Endothelial cell of umbilical vein (primary cell): ENCODE data around the gene NAA11. TPM values are rescaled to one million over a fixed set of nuclear protein-coding genes. Genes with fewer than 3 reads are reported as not detected.

ENCODE experiments used
- BruUV-seq: library from RNA; stranded (reverse); fragments of 400-500 nt; replicated peaks from 2 replicates; lab custom pipeline; 2021; lab: Mats Ljungman, UMichigan
- CTCF ChIA-PET: fragments of 300-600, 350-600 bp; sonication (Branson Sonifier 250); formaldehyde crosslinking; loops from one replicate; lab custom pipeline; 2021; ENCODE audit warnings: antibody characterized with exemption, inconsistent platforms; lab: Charles Lee
- POLR2A ChIA-PET: fragments of 300-600, 350-600 bp; sonication (Branson Sonifier 250); formaldehyde crosslinking; loops from one replicate; lab custom pipeline; 2021; ENCODE audit warnings: antibody characterized with exemption, inconsistent platforms; lab: Charles Lee
- DNase-seq: peaks from one replicate; pipeline ENCODE4 v3.0.0-alpha.2; 2011; ENCODE audit warnings: low read depth, low spot score
- FAIRE-seq: peaks from 2 replicates; lab custom pipeline; 2011; peaks lifted over from hg19 to GRCh38; lab: Jason Lieb, UNC
- H2AFZ ChIP-seq: 2 replicates; pipeline ENCODE4 v1.6.0; 2012; ENCODE audit warnings: low read depth, low read length, control low read depth, inconsistent platforms
- H3K27ac ChIP-seq: 2 replicates; pipeline ENCODE4 v1.5.1; 2011; ENCODE audit warnings: low read depth, mild to moderate bottlenecking, control low read depth, low read length, moderate library complexity; ENCODE audit not compliant: insufficient read depth
- H3K27me3 ChIP-seq, 2 experiments: 2 replicates each; pipeline versions ENCODE4 v1.6.0 to v1.6.1; 2011; ENCODE audit warnings: low read length in 2 of 2, mixed read lengths in 1 of 2; ENCODE audit not compliant: control insufficient read depth in 2 of 2, insufficient read depth in 2 of 2
- H3K36me3 ChIP-seq, 2 experiments: 2 replicates in 1 of 2; 3 replicates in 1 of 2; pipeline ENCODE4 v1.5.1; 2011; ENCODE audit warnings: low read length in 2 of 2, mild to moderate bottlenecking in 1 of 2, moderate library complexity in 1 of 2; ENCODE audit not compliant: control insufficient read depth in 2 of 2, insufficient read depth in 2 of 2; ENCODE audit errors: extremely low read depth in 1 of 2
- H3K4me1 ChIP-seq: 3 replicates; pipeline ENCODE4 v1.5.1; 2011; ENCODE audit warnings: mild to moderate bottlenecking, low read length; ENCODE audit not compliant: control insufficient read depth, insufficient read depth; ENCODE audit errors: extremely low read depth
- H3K4me2 ChIP-seq: 2 replicates; pipeline ENCODE4 v1.6.1; 2011; ENCODE audit warnings: low read length, control low read depth, mixed read lengths; ENCODE audit not compliant: insufficient read depth
- H3K4me3 ChIP-seq, 3 experiments: fragments of 200-600 bp in 1 of 3; sonication (generic), shearing (Covaris generic) in 1 of 3; replicated peaks in 1 of 3; 2 replicates each; pipeline ENCODE4 v1.5.1; 2011 to 2016; ENCODE audit warnings: control low read depth in 3 of 3, low read length in 3 of 3, mild to moderate bottlenecking in 2 of 3, inconsistent platforms in 1 of 3, low read depth in 1 of 3, moderate library complexity in 1 of 3; ENCODE audit not compliant: insufficient read depth in 1 of 3
- H3K79me2 ChIP-seq: 2 replicates; pipeline ENCODE4 v1.6.0; 2012; ENCODE audit warnings: low read length, inconsistent platforms; ENCODE audit not compliant: control insufficient read depth, insufficient read depth
- H3K9ac ChIP-seq: replicated peaks from 2 replicates; pipeline ENCODE3; 2011; ENCODE audit warnings: low read length, control low read depth; ENCODE audit not compliant: insufficient read depth; ENCODE audit errors: extremely low read depth
- H3K9me1 ChIP-seq: replicated peaks from 3 replicates; pipeline ENCODE4 v1.6.0; 2011; ENCODE audit warnings: mild to moderate bottlenecking, low read length; ENCODE audit not compliant: control insufficient read depth, insufficient read depth; ENCODE audit errors: extremely low read depth
- H3K9me3 ChIP-seq: replicated peaks from 2 replicates; pipeline ENCODE4 v1.5.1; 2012; ENCODE audit warnings: low read length, inconsistent platforms; ENCODE audit not compliant: control insufficient read depth, insufficient read depth
- H4K20me1 ChIP-seq: replicated peaks from 2 replicates; pipeline ENCODE3; 2011; ENCODE audit warnings: mild to moderate bottlenecking, low read length; ENCODE audit not compliant: control insufficient read depth, insufficient read depth; ENCODE audit errors: extremely low read depth
- EZH2 ChIP-seq: IDR thresholded peaks from 2 replicates; pipeline ENCODE4 v1.6.1; 2012; ENCODE audit warnings: borderline replicate concordance, low read depth, mild to moderate bottlenecking, moderate library complexity, low read length, inconsistent platforms; ENCODE audit not compliant: severe bottlenecking
- FOS ChIP-seq: IDR thresholded peaks from 2 replicates; pipeline ENCODE4 v1.6.1; 2011; ENCODE audit warnings: mild to moderate bottlenecking, low read length, moderate library complexity, borderline replicate concordance; ENCODE audit not compliant: insufficient read depth
- GATA2 ChIP-seq: IDR thresholded peaks from 2 replicates; pipeline ENCODE4 v1.7.0; 2011; ENCODE audit warnings: low read depth, mild to moderate bottlenecking, moderate library complexity, mixed read lengths, low read length; ENCODE audit not compliant: insufficient read length, insufficient read depth
- JUN ChIP-seq: IDR thresholded peaks from 2 replicates; pipeline ENCODE4 v1.6.1; 2011; ENCODE audit warnings: borderline replicate concordance, low read depth; ENCODE audit not compliant: insufficient read length, insufficient read depth
- MYC ChIP-seq: IDR thresholded peaks from one replicate; pipeline ENCODE4 v1.6.1; 2011; ENCODE audit warnings: mild to moderate bottlenecking, low read depth, low read length
- POLR2A ChIP-seq: IDR thresholded peaks from 2 replicates; pipeline ENCODE4 v1.6.1; 2012; ENCODE audit warnings: low read depth, mild to moderate bottlenecking, control low read depth, low read length
- POLR2AphosphoS5 ChIP-seq: IDR thresholded peaks from 2 replicates; pipeline ENCODE4 v1.6.1; 2012; ENCODE audit warnings: low read depth, mild to moderate bottlenecking, control low read depth, low read length, moderate library complexity; ENCODE audit not compliant: insufficient read depth
- dilution Hi-C: fragments of 300-500 bp; cut with MboI; formaldehyde crosslinking; loops from one replicate; pipeline ENCODE4 v1.15.0; 2019; ENCODE audit warnings: low sequenced_read_pairs; ENCODE audit not compliant: extremely low pct_ligation_motif_present
- intact Hi-C: fragments of 100-400 bp; cut with micrococcal nuclease; formaldehyde crosslinking; loops from one replicate; pipeline ENCODE4 v1.10.0; 2022
- polyA plus RNA-seq, 4 experiments: library from polyadenylated mRNA; depleted of rRNA in 3 of 4; stranded (reverse) in 3 of 4; unstranded in 1 of 4; fragments of >200 nt; gene quantifications; 2 replicates each; pipeline versions ENCODE4 v1.2.1 to v1.2.3, GENCODE V29; 2011 to 2012; ENCODE audit warnings: missing spikeins in 1 of 4
- total RNA-seq: library from RNA; stranded (reverse); gene quantifications from 2 replicates; pipeline ENCODE4 v1.2.3, GENCODE V29; 2021
- TF ChIP-seq, protein P1 (sequence below), 2 donors: IDR thresholded peaks; 1 replicate in 1 of 2; 2 replicates in 1 of 2; pipeline ENCODE4 v1.5.1; 2011; ENCODE audit warnings: low read length in 2 of 2, mild to moderate bottlenecking in 2 of 2, moderate library complexity in 2 of 2, control low read depth in 1 of 2, inconsistent platforms in 1 of 2, low read depth in 1 of 2; ENCODE audit not compliant: insufficient read depth in 1 of 2; ENCODE audit errors: extremely low read depth in 1 of 2
- TF ChIP-seq, protein P2 (sequence below): IDR thresholded peaks from 2 replicates; pipeline ENCODE4 v1.6.1; 2011; ENCODE audit not compliant: insufficient read depth, insufficient read length

The NAA11 gene
- total and polyA plus RNA-seq, 2 donors (not counting 3 experiments of a cell fraction or from before 2014, with no cell fraction given) = not detected

DNA sequence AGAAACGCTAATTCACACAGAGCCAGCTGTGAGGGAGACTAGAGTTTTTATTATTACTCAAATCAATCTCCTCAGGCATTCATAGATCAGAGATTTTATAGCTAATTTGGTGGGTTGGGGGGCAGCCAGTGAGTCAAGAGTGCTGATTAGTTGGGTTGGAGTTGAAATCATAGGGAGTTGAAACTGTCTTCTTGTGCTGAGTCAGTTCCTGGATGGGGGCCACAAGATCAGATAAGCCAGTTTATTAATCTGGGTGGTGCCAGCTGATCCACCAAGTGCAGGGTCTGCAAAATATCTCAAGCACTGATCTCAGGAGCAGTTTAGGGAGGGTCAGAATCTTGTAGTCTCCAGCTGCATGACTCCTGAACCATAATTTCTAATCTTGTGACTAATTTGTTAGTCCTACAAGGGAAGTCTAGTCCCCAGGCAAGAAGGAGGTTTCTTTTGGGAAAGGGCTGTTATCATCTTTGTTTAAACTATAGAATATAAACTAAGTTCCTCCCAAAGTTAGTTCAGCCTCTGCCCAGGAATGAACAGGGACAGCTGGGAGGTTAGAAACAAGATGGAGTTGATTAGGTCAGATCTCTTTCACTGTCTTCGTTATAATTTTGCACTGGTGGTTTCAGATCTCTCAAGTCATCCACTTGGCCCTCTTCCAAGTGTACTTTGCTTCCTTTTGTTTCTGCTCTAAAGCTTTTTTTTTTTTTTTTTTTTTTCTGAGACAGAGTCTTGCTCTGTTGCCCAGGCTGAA lies 5.4 kb upstream of the NAA11 start:
- dilution Hi-C loops (no loop called here), intact Hi-C loops (no loop called here)
- H3K9me1 ChIP-seq = no peaks in the 10 kb centered on the region
- H3K4me2 ChIP-seq = no peak overlapping the region
- H3K9me3 ChIP-seq = no peaks in the 10 kb centered on the region
- FAIRE-seq (no peak), DNase-seq (no peak)
- no peaks in the 10 kb centered on the region for H4K20me1 ChIP-seq
- H2AFZ ChIP-seq = no peak overlapping the region
- H3K27ac ChIP-seq = no peak overlapping the region
- H3K4me3 ChIP-seq = no peak overlapping the region
- H3K36me3 ChIP-seq = no peaks in the 10 kb centered on the region
- H3K9ac ChIP-seq = no peak overlapping the region
- POLR2A ChIA-PET = no interaction called here
- no peaks in the 10 kb centered on the region for H3K4me1 ChIP-seq
- no peak for TF ChIP-seq EZH2
- no peak for TF ChIP-seq MYC
- TF ChIP-seq, protein P1, sequence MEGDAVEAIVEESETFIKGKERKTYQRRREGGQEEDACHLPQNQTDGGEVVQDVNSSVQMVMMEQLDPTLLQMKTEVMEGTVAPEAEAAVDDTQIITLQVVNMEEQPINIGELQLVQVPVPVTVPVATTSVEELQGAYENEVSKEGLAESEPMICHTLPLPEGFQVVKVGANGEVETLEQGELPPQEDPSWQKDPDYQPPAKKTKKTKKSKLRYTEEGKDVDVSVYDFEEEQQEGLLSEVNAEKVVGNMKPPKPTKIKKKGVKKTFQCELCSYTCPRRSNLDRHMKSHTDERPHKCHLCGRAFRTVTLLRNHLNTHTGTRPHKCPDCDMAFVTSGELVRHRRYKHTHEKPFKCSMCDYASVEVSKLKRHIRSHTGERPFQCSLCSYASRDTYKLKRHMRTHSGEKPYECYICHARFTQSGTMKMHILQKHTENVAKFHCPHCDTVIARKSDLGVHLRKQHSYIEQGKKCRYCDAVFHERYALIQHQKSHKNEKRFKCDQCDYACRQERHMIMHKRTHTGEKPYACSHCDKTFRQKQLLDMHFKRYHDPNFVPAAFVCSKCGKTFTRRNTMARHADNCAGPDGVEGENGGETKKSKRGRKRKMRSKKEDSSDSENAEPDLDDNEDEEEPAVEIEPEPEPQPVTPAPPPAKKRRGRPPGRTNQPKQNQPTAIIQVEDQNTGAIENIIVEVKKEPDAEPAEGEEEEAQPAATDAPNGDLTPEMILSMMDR (IDR thresholded peaks at IDR 0.05; ENCODE audit: extremely low read depth in 1 of 2, insufficient read depth in 1 of 2, low read depth in 1 of 2, low read length in 2 of 2) = no peak
- no peak for TF ChIP-seq POLR2A
- TF ChIP-seq, protein P2, sequence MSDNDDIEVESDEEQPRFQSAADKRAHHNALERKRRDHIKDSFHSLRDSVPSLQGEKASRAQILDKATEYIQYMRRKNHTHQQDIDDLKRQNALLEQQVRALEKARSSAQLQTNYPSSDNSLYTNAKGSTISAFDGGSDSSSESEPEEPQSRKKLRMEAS = no peak
- TF ChIP-seq FOS = no peak
- TF ChIP-seq POLR2AphosphoS5 = no peak
- TF ChIP-seq JUN = no peak
- no peak for TF ChIP-seq GATA2
- BruUV-seq = no TSS peak
- CTCF ChIA-PET = no interaction called here
- H3K79me2 ChIP-seq = no peaks in the 10 kb centered on the region
- H3K27me3 ChIP-seq = no peaks in the 10 kb centered on the region
